ENCODE results near the gene PPFIA3.

The PPFIA3 gene

DNA sequence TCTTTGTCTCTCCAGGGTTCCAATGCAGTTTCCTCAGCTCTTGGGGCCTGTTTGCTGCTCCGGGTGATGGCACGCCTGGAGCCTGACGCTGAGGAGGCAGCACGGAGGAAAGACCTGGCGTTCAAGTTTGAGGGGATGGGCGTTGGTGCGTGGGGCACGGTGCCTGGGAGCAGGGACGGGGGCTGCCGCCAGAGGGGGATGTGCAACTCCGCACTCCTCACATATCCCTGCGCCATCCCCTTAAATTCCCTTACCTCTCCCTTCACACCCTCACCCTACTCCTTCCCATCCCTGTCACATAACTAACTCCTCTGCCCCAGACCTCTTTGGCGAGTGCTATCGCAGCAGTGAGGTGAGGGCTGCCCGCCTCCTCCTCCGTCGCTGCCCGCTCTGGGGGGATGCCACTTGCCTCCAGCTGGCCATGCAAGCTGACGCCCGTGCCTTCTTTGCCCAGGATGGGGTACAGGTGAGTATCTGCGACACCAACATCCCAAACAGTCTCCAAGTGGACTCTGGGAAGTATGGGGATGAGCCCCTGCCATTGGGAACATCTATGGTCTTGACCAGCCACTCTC is 69.4 kb downstream of the PPFIA3 start:
- no peak for DNase-seq

DNA sequence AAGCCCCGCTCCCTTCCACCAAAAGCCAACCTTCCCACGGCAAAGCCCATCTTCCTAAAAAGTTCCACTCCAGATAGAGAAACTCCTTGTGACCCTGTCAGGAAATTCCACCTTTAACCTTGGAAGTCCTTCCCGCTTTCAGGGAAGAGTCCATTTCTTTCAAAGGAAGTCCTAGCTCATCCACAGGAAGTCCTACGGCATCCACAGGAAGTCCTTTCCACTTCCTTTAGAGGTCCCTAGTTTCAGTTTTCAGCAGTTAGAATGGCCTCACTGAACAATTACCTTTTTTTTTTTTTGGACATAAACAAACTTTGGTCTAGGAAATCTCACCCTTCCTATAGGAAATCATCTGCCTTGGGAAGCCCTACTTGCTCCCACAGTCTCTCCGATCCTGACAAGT is 69.9 kb downstream of the PPFIA3 start:
- no peak for DNase-seq

DNA sequence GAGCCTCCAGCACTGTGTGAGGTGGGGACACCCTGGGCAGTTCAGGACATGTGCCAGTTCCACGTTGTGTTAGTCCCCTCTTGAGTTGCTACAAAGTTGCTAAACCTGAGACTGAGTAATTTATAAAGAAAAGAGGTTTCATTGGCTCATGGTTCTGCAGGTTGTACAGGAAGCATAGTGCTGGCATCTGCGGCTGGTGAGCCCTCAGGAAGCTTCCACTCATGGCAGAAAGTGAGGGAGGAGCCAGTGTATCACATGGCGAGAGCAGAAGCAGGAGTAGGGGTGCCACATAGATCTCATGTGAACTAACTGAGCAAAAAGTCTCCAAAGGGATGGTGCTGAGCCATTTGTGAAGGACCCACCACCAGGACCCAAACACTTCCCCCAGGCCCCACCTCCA is 71.4 kb downstream of the PPFIA3 start:
- DNase-seq: no peak

DNA sequence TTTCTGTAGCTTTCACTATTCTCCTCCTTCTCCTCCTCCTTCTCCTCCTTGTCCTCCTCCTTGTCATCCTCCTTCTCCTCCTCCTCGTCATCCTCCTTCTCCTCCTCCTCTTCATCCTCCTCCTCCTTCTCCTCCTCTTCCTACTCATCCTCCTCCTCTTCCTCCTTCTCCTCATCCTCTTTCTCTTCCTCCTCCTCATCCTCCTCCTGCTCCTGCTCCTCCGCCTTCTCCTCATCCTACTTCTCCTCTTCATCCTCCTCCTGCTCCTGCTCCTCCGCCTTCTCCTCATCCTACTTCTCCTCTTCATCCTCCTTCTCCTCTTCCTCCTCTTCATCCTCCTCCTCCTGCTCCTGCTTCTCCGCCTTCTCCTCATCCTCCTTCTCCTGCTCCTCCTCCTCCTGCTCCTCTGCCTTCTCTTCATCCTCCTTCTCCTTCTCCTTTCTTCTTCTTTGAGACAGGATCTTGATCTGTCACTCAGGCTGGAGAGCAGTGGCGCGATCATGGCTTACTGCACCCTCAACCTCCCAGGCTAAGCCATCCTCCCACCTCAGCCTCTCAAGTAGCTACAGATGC is 74.6 kb downstream of the PPFIA3 start:
- DNase-seq: no peak

DNA sequence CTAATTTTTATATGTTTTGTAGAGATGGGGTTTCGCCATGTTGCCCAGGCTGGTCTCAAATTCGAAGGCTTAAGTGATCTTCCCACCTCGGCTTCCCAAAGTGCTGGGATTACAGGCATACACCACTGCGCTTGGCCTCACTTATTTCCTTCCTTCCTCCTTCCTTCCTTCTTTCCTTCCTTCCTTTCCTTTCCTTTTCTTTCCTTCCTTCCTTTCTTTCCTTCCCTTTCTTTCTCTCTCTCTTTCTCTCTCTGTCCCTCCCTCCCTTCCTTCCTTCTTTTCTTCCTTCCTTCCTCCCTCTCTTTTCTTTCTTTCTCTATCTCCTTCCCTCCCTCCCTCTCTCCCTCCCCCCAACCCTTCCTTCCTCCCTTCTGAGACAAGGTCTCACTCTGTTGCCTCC is 75.1 kb downstream of the PPFIA3 start:
- no peak for DNase-seq

DNA sequence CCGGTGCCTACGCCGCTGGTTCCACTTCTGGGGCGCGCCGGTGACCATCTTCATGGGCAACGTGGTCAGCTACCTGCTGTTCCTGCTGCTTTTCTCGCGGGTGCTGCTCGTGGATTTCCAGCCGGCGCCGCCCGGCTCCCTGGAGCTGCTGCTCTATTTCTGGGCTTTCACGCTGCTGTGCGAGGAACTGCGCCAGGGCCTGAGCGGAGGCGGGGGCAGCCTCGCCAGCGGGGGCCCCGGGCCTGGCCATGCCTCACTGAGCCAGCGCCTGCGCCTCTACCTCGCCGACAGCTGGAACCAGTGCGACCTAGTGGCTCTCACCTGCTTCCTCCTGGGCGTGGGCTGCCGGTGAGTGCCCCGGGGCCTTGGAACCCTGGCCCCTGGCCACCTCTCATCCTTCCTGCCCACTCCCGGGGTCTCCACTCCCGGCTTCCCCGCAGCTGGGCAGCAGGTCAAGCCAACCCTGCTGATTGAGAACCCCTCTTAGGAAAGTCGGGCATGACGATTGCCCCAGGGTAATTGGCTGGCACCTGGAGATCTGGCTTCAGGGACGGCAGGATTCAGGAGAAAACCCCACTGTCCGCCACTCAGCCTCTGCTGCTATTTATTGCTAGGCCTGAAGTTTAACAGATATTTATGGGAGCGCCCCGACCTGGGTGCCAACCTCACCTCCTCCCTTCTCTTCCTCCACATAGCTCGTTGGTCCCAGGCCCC is 77.3 kb downstream of the PPFIA3 start:
- DNase-seq: no peak

DNA sequence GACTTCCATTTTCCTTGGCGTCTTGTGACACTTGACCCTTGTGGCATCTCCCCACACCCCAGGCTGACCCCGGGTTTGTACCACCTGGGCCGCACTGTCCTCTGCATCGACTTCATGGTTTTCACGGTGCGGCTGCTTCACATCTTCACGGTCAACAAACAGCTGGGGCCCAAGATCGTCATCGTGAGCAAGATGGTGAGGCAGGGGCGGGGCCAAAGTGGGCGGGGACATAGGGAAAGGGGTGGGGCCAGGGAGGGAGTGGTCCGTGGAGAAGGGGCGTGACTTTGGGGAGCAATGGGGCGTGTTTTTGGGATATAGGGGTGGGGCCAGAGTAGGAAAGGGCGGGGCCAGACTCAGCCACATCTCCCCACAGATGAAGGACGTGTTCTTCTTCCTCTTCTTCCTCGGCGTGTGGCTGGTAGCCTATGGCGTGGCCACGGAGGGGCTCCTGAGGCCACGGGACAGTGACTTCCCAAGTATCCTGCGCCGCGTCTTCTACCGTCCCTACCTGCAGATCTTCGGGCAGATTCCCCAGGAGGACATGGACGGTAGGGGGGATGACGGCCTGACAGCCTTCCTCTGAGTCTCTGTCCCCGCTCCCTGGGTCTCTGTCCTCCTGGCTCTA is 81.0 kb downstream of the PPFIA3 start:
- no peak for DNase-seq

Data from NCI-H748 treated with DMSO at 0.1 percent for 48 hours (cell line).